B cell (primary cell): ENCODE measurements around the gene MRC2. TPM values are rescaled to one million over a fixed set of nuclear protein-coding genes. Genes with fewer than 3 reads are reported as not detected.
"Not testable (repeated sequence)": the region's sequence is repeated elsewhere in the genome, so short reads cannot be mapped to it uniquely, and the experiment has no call there.

Source experiments
- ATAC-seq: fragments of 200-7000 bp; cut with Tn5 transposase; one replicate; pipeline ENCODE4 v1.10.0; 2021; ENCODE audit warnings: low read depth, mild to moderate bottlenecking, moderate number of reproducible peaks, moderate library complexity
- CTCF ChIA-PET: fragments of 350-600 bp; sonication (Branson Sonifier 250); formaldehyde crosslinking; loops from one replicate; lab custom pipeline; 2021; ENCODE audit warnings: antibody characterized with exemption, inconsistent platforms; lab: Charles Lee
- POLR2A ChIA-PET: fragments of 350-600 bp; sonication (Branson Sonifier 250); formaldehyde crosslinking; loops from one replicate; lab custom pipeline; 2021; ENCODE audit warnings: antibody characterized with exemption; lab: Charles Lee
- DNase-seq: peaks from one replicate; pipeline ENCODE4 v3.0.0; 2013
- H2AFZ ChIP-seq: 2 replicates; pipeline ENCODE4 v1.6.1; 2012; ENCODE audit warnings: mild to moderate bottlenecking, low read depth, low read length; ENCODE audit not compliant: insufficient read depth, poor library complexity, severe bottlenecking
- H3K27ac ChIP-seq, 2 donors: 1 replicate in 1 of 2; 2 replicates in 1 of 2; pipeline ENCODE4 v1.5.1; 2012 to 2013; ENCODE audit warnings: low read length in 2 of 2, mild to moderate bottlenecking in 2 of 2, moderate library complexity in 1 of 2
- H3K27me3 ChIP-seq, 4 experiments: fragments of 200-600 bp in 1 of 4; sonication (generic) in 1 of 4; replicated peaks in 1 of 4; 1 replicate in 2 of 4; 2 replicates in 2 of 4; pipeline versions ENCODE4 v1.6.1 to v1.7.0; 2013 to 2016; ENCODE audit warnings: low read length in 3 of 4, mild to moderate bottlenecking in 2 of 4, mixed read lengths in 1 of 4, moderate library complexity in 1 of 4; ENCODE audit not compliant: insufficient read depth in 4 of 4, control insufficient read depth in 3 of 4; ENCODE audit errors: control extremely low read depth in 1 of 4
- H3K36me3 ChIP-seq, 2 experiments: replicated peaks in 1 of 2; 1 replicate in 1 of 2; 2 replicates in 1 of 2; pipeline versions ENCODE4 v1.6.1 to v1.7.1; 2013; ENCODE audit warnings: low read length in 1 of 2; ENCODE audit not compliant: insufficient read depth in 2 of 2, control insufficient read depth in 1 of 2; ENCODE audit errors: control extremely low read depth in 1 of 2, extremely low read depth in 1 of 2
- H3K4me1 ChIP-seq, 2 donors: fragments of 200-600 bp in 1 of 2; sonication (generic) in 1 of 2; 1 replicate in 1 of 2; 2 replicates in 1 of 2; pipeline versions ENCODE4 v1.5.1 to v1.6.1; 2013 to 2017; ENCODE audit warnings: low read length in 2 of 2; ENCODE audit not compliant: control insufficient read depth in 2 of 2, insufficient read depth in 2 of 2
- H3K4me2 ChIP-seq: replicated peaks from 2 replicates; pipeline ENCODE3; 2012; ENCODE audit warnings: mild to moderate bottlenecking, low read depth, low read length; ENCODE audit not compliant: poor library complexity, severe bottlenecking
- H3K4me3 ChIP-seq, 5 experiments: fragments of 200-600 bp in 1 of 5; sonication (generic) in 1 of 5; 1 replicate in 3 of 5; 2 replicates in 2 of 5; pipeline versions ENCODE4 v1.5.1 to v1.7.0; 2011 to 2016; ENCODE audit warnings: low read length in 4 of 5, mild to moderate bottlenecking in 4 of 5, low read depth in 2 of 5, control low read depth in 1 of 5, moderate library complexity in 1 of 5; ENCODE audit not compliant: insufficient read depth in 1 of 5; ENCODE audit errors: control extremely low read depth in 1 of 5, extremely low read depth in 1 of 5
- H3K79me2 ChIP-seq: fragments of 200-600 bp; sonication (generic); one replicate; pipeline ENCODE4 v1.6.0; 2016; ENCODE audit warnings: low read length; ENCODE audit not compliant: control insufficient read depth, insufficient read depth
- H3K9ac ChIP-seq: fragments of 200-600 bp; sonication (generic); 2 replicates; pipeline ENCODE4 v1.6.1; 2017; ENCODE audit warnings: mild to moderate bottlenecking, low read length, moderate library complexity
- H3K9me3 ChIP-seq, 3 donors: one replicate each; pipeline versions ENCODE4 v1.6.1 to v1.7.1; 2013; ENCODE audit warnings: low read length in 2 of 3; ENCODE audit not compliant: control insufficient read depth in 2 of 3, insufficient read depth in 1 of 3; ENCODE audit errors: control extremely low read depth in 1 of 3
- H4K20me1 ChIP-seq: 2 replicates; pipeline ENCODE4 v1.6.0; 2012; ENCODE audit warnings: mild to moderate bottlenecking, low read length; ENCODE audit not compliant: insufficient read depth, control insufficient read depth, poor library complexity, severe bottlenecking
- H3K27ac Mint-ChIP-seq: one replicate; pipeline ENCODE4 v1.8.0; 2021; ENCODE audit warnings: mixed read lengths
- H3K27me3 Mint-ChIP-seq: one replicate; pipeline ENCODE4 v1.8.0; 2021; ENCODE audit warnings: mixed read lengths
- H3K4me1 Mint-ChIP-seq: one replicate; pipeline ENCODE4 v1.8.0; 2021; ENCODE audit warnings: mixed read lengths
- H3K4me3 Mint-ChIP-seq: one replicate; pipeline ENCODE4 v1.8.0; 2021; ENCODE audit warnings: mixed read lengths
- H3K9me3 Mint-ChIP-seq: one replicate; pipeline ENCODE4 v1.8.0; 2022; ENCODE audit warnings: mixed read lengths; ENCODE audit not compliant: insufficient read depth
- EZH2 ChIP-seq: IDR thresholded peaks from 2 replicates; pipeline ENCODE4 v1.6.1; 2012; ENCODE audit warnings: borderline replicate concordance, low read depth, mild to moderate bottlenecking, moderate library complexity, low read length; ENCODE audit not compliant: insufficient read depth, poor library complexity, severe bottlenecking
- WGBS: methylation state at CpG from one replicate; pipeline ENCODE4 v1.1.5; 2013; ENCODE audit warnings: missing lambda C conversion rate; ENCODE audit not compliant: insufficient coverage; 5-methylcytosine and 5-hydroxymethylcytosine counted together
- intact Hi-C: fragments of 100-400 bp; cut with micrococcal nuclease; formaldehyde crosslinking; loops from one replicate; pipeline ENCODE4 v1.10.0; 2022
- polyA plus RNA-seq: library from polyadenylated mRNA; depleted of rRNA; stranded (reverse); fragments of >200 nt; gene quantifications from 2 replicates; pipeline ENCODE4 v1.2.3, GENCODE V29; 2012
- total RNA-seq, 2 donors: library from RNA; stranded (reverse); fragments of 120-200 nt in 1 of 2; gene quantifications; 1 replicate in 1 of 2; 2 replicates in 1 of 2; pipeline versions ENCODE4 v1.2.3 to v1.2.4, GENCODE V29; 2013 to 2022
- TF ChIP-seq, protein P1 (sequence below): fragments of 200-600 bp; IDR thresholded peaks from one replicate; pipeline ENCODE4 v1.8.0; 2022; ENCODE audit warnings: antibody characterized with exemption, mild to moderate bottlenecking

MRC2 gene
- total and polyA plus RNA-seq, 2 donors (not counting 1 experiment from before 2014, with no cell fraction given): 0.09 to 0.34 TPM

DNA sequence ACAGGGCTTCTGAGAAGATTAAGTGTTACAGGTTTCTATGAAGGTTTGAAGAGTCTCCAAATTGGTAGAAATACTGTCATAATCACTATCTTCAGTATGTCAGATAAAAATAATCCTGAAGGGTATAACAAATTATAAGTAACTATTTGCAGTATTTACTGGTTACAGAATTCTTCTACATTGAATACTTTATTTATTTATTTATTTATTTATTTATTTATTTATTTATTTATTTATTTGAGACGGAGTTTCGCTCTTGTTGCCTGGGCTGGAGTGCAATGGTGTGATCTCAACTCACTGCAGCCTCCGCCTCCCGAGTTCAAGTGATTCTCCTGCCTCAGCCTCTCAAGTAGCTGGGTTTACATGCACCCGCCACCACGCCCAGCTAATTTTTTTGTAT is 23.7 kb upstream of the MRC2 start:
- H3K27ac ChIP-seq, H3K4me3 ChIP-seq, DNase-seq, ATAC-seq, H3K9me3 ChIP-seq, H3K9ac ChIP-seq, POLR2A ChIA-PET, H3K9me3 Mint-ChIP-seq, H3K27me3 Mint-ChIP-seq, H2AFZ ChIP-seq, H3K4me3 Mint-ChIP-seq, H3K4me1 ChIP-seq, H3K79me2 ChIP-seq, H4K20me1 ChIP-seq, H3K4me2 ChIP-seq, H3K27me3 ChIP-seq, intact Hi-C loops, H3K4me1 Mint-ChIP-seq, H3K27ac Mint-ChIP-seq, CTCF ChIA-PET: not testable (repeated sequence)
- H3K36me3 ChIP-seq: peaks cover 4 to 63% of the 10 kb centered on the region in 2 experiments
- WGBS: 100% methylated on average over 2 of the region's 6 CpGs

DNA sequence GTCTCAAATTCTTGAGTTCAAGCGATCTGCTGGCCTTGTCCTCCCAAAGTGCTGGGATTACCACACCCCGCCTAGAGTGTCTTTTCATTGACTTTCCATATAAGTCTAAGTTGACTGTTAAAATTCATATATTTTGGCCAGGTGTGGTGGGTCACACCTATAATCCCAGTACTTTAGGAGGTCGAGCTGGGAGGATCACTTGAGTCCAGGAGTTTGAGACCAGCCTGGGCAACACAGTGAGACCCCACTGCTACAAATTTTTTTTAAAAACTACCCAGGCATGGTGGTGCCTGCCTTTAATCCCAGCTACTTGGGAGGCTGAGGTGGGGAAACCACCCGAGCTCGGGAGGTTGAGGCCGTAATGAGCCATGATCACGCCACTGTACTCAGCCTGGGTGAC is 21.9 kb upstream of the MRC2 start:
- ATAC-seq (no peak), DNase-seq (no peak)
- Histone ChIP-seq H3K27ac (no peak overlapping the region), H3K4me2 (no peak overlapping the region), H3K4me3 (no peak overlapping the region), H3K79me2 (no peaks in the 10 kb centered on the region), H3K27me3 (no peaks in the 10 kb centered on the region), H3K9me3 (no peaks in the 10 kb centered on the region), H4K20me1 (no peaks in the 10 kb centered on the region), H3K4me1 (no peaks in the 10 kb centered on the region), H3K36me3 (peaks cover 5 to 67% of the 10 kb centered on the region in 2 experiments), H3K9ac (no peak overlapping the region), H2AFZ (no peak overlapping the region)
- Mint-ChIP-seq H3K9me3 (no peaks in the 10 kb centered on the region), H3K27ac (no peak overlapping the region), H3K4me3 (no peak overlapping the region), H3K27me3 (no peaks in the 10 kb centered on the region), H3K4me1 (peaks cover 5% of the 10 kb centered on the region)
- intact Hi-C loops: no loop called here
- WGBS: 100% methylated on average over 2 of the region's 7 CpGs
- POLR2A ChIA-PET: no interaction called here
- TF ChIP-seq EZH2: no peak
- TF ChIP-seq, protein P1, sequence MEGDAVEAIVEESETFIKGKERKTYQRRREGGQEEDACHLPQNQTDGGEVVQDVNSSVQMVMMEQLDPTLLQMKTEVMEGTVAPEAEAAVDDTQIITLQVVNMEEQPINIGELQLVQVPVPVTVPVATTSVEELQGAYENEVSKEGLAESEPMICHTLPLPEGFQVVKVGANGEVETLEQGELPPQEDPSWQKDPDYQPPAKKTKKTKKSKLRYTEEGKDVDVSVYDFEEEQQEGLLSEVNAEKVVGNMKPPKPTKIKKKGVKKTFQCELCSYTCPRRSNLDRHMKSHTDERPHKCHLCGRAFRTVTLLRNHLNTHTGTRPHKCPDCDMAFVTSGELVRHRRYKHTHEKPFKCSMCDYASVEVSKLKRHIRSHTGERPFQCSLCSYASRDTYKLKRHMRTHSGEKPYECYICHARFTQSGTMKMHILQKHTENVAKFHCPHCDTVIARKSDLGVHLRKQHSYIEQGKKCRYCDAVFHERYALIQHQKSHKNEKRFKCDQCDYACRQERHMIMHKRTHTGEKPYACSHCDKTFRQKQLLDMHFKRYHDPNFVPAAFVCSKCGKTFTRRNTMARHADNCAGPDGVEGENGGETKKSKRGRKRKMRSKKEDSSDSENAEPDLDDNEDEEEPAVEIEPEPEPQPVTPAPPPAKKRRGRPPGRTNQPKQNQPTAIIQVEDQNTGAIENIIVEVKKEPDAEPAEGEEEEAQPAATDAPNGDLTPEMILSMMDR: no peak
- CTCF ChIA-PET: no interaction called here
